ENCODE results near the gene NSL1.

Gene NSL1

GRCh38 chr1:212825798-212826452 is 34.3 kb upstream of the NSL1 start:
- H3K9me3 ChIP-seq (ENCODE audit: insufficient read depth, low read length, severe bottlenecking): peaks cover 16% of the 10 kb centered on the region
- DNase-seq (no peak), ATAC-seq (ENCODE audit: insufficient read depth, low read depth) (no peak)
- no peaks in the 10 kb centered on the region for H3K36me3 ChIP-seq (ENCODE audit: insufficient read depth, low read length)
- no peak overlapping the region for H2AFZ ChIP-seq (ENCODE audit: low read depth, low read length)
- no peak overlapping the region for H3K4me2 ChIP-seq (ENCODE audit: insufficient read depth, low read length)
- H3K4me3 ChIP-seq (ENCODE audit: low read depth in 1 of 2, low read length in 2 of 2): no peak overlapping the region
- TF ChIP-seq EZH2 (IDR thresholded peaks at IDR 0.05; ENCODE audit: borderline replicate concordance, low read depth, low read length, severe bottlenecking) (no peak), CTCF (IDR thresholded peaks at IDR 0.05; ENCODE audit: borderline replicate concordance, extremely low read depth, low read length, poor library complexity, severe bottlenecking) (no peak)
- no peaks in the 10 kb centered on the region for H4K20me1 ChIP-seq (ENCODE audit: insufficient read depth, low read length)
- no peaks in the 10 kb centered on the region for H3K27me3 ChIP-seq (ENCODE audit: insufficient read depth, low read length, poor library complexity)
- H3K9ac ChIP-seq (ENCODE audit: low read depth, low read length): no peak overlapping the region
- no peaks in the 10 kb centered on the region for H3K79me2 ChIP-seq (ENCODE audit: insufficient read depth, low read length)
- no peak overlapping the region for H3K27ac ChIP-seq (ENCODE audit: low read length)
- H3K4me1 ChIP-seq (ENCODE audit: insufficient read depth, low read length): no peaks in the 10 kb centered on the region

DNA sequence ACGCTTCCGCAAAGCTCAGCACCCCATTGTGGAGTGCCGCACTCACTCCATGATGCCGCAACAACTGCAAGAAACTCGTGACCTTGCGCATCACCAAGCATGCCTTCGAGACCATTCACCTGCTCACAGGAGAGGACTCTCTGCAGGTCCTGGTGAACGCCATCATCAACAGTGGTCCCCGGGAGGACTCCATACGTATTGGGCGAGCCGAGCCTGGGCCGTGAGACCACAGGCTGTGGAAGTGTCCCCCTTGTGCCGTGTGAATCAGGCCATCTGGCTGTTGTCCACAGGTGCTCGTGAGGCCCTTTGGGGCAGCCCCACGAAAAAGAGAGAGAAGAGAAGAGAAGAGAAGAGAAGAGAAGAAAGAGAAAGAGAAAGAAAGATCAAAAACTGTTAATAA is 32.6 kb upstream of the NSL1 start:
- Histone ChIP-seq H3K79me2 (ENCODE audit: insufficient read depth, low read length) (no peaks in the 10 kb centered on the region), H3K9ac (ENCODE audit: low read depth, low read length) (no peak overlapping the region), H3K27ac (ENCODE audit: low read length) (no peak overlapping the region), H3K4me2 (ENCODE audit: insufficient read depth, low read length) (no peak overlapping the region), H3K4me3 (ENCODE audit: low read depth in 1 of 2, low read length in 2 of 2) (no peak overlapping the region), H3K4me1 (ENCODE audit: insufficient read depth, low read length) (no peaks in the 10 kb centered on the region), H3K36me3 (ENCODE audit: insufficient read depth, low read length) (no peaks in the 10 kb centered on the region), H4K20me1 (ENCODE audit: insufficient read depth, low read length) (no peaks in the 10 kb centered on the region), H3K27me3 (ENCODE audit: insufficient read depth, low read length, poor library complexity) (no peaks in the 10 kb centered on the region), H3K9me3 (ENCODE audit: insufficient read depth, low read length, severe bottlenecking) (peaks cover 16% of the 10 kb centered on the region), H2AFZ (ENCODE audit: low read depth, low read length) (no peak overlapping the region)
- TF ChIP-seq CTCF (IDR thresholded peaks at IDR 0.05; ENCODE audit: borderline replicate concordance, extremely low read depth, low read length, poor library complexity, severe bottlenecking): no peak
- no peak for TF ChIP-seq EZH2 (IDR thresholded peaks at IDR 0.05; ENCODE audit: borderline replicate concordance, low read depth, low read length, severe bottlenecking)
- ATAC-seq (ENCODE audit: insufficient read depth, low read depth): no peak
- DNase-seq: no peak

DNA sequence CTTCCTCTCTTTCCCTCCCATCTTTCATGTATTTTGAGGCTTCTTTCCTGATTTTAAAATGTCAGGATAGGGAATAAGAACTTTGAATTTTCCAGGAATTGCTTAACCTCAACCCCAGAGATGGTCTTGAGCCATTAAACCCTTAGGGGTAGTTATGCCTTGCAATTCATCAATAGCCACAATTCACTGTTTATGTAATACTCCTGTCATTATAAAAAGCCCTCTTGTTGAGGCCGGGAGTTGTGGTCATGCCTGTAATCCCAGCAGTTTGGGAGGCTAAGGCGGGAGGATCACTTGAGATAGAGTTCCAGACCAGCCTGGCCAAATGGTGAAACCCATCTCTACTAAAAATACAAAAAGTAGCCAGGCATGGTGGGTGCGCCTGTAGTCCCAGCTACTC is 31.4 kb upstream of the NSL1 start:
- DNase-seq (no peak), ATAC-seq (ENCODE audit: insufficient read depth, low read depth) (no peak)
- Histone ChIP-seq H3K79me2 (ENCODE audit: insufficient read depth, low read length) (no peaks in the 10 kb centered on the region), H3K27ac (ENCODE audit: low read length) (no peak overlapping the region), H3K4me3 (ENCODE audit: low read depth in 1 of 2, low read length in 2 of 2) (no peak overlapping the region), H3K36me3 (ENCODE audit: insufficient read depth, low read length) (no peaks in the 10 kb centered on the region), H3K27me3 (ENCODE audit: insufficient read depth, low read length, poor library complexity) (no peaks in the 10 kb centered on the region), H3K4me2 (ENCODE audit: insufficient read depth, low read length) (no peak overlapping the region), H4K20me1 (ENCODE audit: insufficient read depth, low read length) (no peaks in the 10 kb centered on the region), H3K4me1 (ENCODE audit: insufficient read depth, low read length) (no peaks in the 10 kb centered on the region), H3K9me3 (ENCODE audit: insufficient read depth, low read length, severe bottlenecking) (peaks cover 16% of the 10 kb centered on the region), H3K9ac (ENCODE audit: low read depth, low read length) (no peak overlapping the region), H2AFZ (ENCODE audit: low read depth, low read length) (no peak overlapping the region)
- TF ChIP-seq CTCF (IDR thresholded peaks at IDR 0.05; ENCODE audit: borderline replicate concordance, extremely low read depth, low read length, poor library complexity, severe bottlenecking): no peak
- TF ChIP-seq EZH2 (IDR thresholded peaks at IDR 0.05; ENCODE audit: borderline replicate concordance, low read depth, low read length, severe bottlenecking): no peak
